Mesodermal cell (in vitro differentiated cells): Measurements from ENCODE around the gene THSD7A.

Source experiments
- H3K27ac ChIP-seq: 2 replicates; pipeline ENCODE4 v1.7.0; 2013; ENCODE audit warnings: mild to moderate bottlenecking, low read depth, low read length, moderate library complexity; ENCODE audit not compliant: severe bottlenecking
- H3K36me3 ChIP-seq: 2 replicates; pipeline ENCODE4 v1.7.1; 2013; ENCODE audit warnings: mild to moderate bottlenecking, low read length, moderate library complexity; ENCODE audit not compliant: control insufficient read depth, insufficient read depth
- H3K4me1 ChIP-seq: one replicate; pipeline ENCODE4 v1.7.1; 2013; ENCODE audit warnings: mild to moderate bottlenecking, low read length; ENCODE audit not compliant: insufficient read depth, control insufficient read depth, poor library complexity, severe bottlenecking
- H3K4me3 ChIP-seq: 2 replicates; pipeline ENCODE4 v1.7.0; 2013; ENCODE audit warnings: low read length, control low read depth, mild to moderate bottlenecking; ENCODE audit not compliant: insufficient read depth, poor library complexity, severe bottlenecking; ENCODE audit errors: extremely low read depth
- H3K9me3 ChIP-seq: 2 replicates; pipeline ENCODE4 v1.7.1; 2013; ENCODE audit warnings: mild to moderate bottlenecking, low read length, moderate library complexity; ENCODE audit not compliant: control insufficient read depth
- WGBS, 2 experiments: methylation state at CpG; one replicate each; pipeline ENCODE4 v1.1.5; 2013; ENCODE audit warnings: missing lambda C conversion rate in 2 of 2; ENCODE audit not compliant: insufficient coverage in 2 of 2; 5-methylcytosine and 5-hydroxymethylcytosine counted together

The THSD7A gene

GRCh38 chr7:11668727-11669126 is 163.3 kb downstream of the THSD7A start:
- WGBS, 2 experiments: 53% methylated on average over 3 of the region's 4 CpGs; no CpG with 5 or more reads in 1 of the 2 experiments
- H3K36me3 ChIP-seq: no peaks in the 10 kb centered on the region
- no peaks in the 10 kb centered on the region for H3K9me3 ChIP-seq
- no peak overlapping the region for H3K27ac ChIP-seq
- H3K4me1 ChIP-seq: no peaks in the 10 kb centered on the region
- H3K4me3 ChIP-seq: no peak overlapping the region

GRCh38 chr7:11667810-11668185 is 164.2 kb downstream of the THSD7A start:
- Histone ChIP-seq H3K4me1 (no peaks in the 10 kb centered on the region), H3K9me3 (no peaks in the 10 kb centered on the region), H3K4me3 (no peak overlapping the region), H3K27ac (no peak overlapping the region), H3K36me3 (no peaks in the 10 kb centered on the region)
- WGBS, 2 experiments: 100% methylated on average over 2 of the region's 2 CpGs; no CpG with 5 or more reads in 1 of the 2 experiments

- 100% methylated on average over 1 of the region's 7 CpGs; no CpG with 5 or more reads in 1 of the 2 experiments for WGBS, 2 experiments
- no peaks in the 10 kb centered on the region for H3K4me1 ChIP-seq
- no peak overlapping the region for H3K4me3 ChIP-seq
- H3K9me3 ChIP-seq: no peaks in the 10 kb centered on the region
- no peak overlapping the region for H3K27ac ChIP-seq
- H3K36me3 ChIP-seq: no peaks in the 10 kb centered on the region
These were observed 164.8 kb downstream of the THSD7A start for GRCh38 chr7:11667071-11667809.

- no peaks in the 10 kb centered on the region for H3K36me3 ChIP-seq
- H3K27ac ChIP-seq: no peak overlapping the region
- 100% methylated on average over 1 of the region's 3 CpGs for WGBS, 2 experiments
- H3K4me3 ChIP-seq: no peak overlapping the region
- H3K9me3 ChIP-seq: no peaks in the 10 kb centered on the region
- H3K4me1 ChIP-seq: no peaks in the 10 kb centered on the region
These were observed 166.6 kb downstream of the THSD7A start for GRCh38 chr7:11665357-11665756.

GRCh38 chr7:11655642-11656041 is 176.4 kb downstream of the THSD7A start:
- H3K36me3 ChIP-seq: no peaks in the 10 kb centered on the region
- no peak overlapping the region for H3K4me3 ChIP-seq
- 89 to 90% methylated on average over 1 of the region's 1 CpG for WGBS, 2 experiments
- no peaks in the 10 kb centered on the region for H3K9me3 ChIP-seq
- H3K4me1 ChIP-seq: no peaks in the 10 kb centered on the region
- no peak overlapping the region for H3K27ac ChIP-seq

GRCh38 chr7:11655163-11655562 is 176.8 kb downstream of the THSD7A start:
- Histone ChIP-seq H3K36me3 (no peaks in the 10 kb centered on the region), H3K4me3 (no peak overlapping the region)

GRCh38 chr7:11650500-11650899 is 181.5 kb downstream of the THSD7A start:
- Histone ChIP-seq H3K9me3 (no peaks in the 10 kb centered on the region), H3K4me3 (no peak overlapping the region), H3K4me1 (peaks cover 3% of the 10 kb centered on the region), H3K36me3 (no peaks in the 10 kb centered on the region), H3K27ac (no peak overlapping the region)
- 77 to 84% methylated on average over 3 of the region's 3 CpGs for WGBS, 2 experiments

More at GRCh38 chr7:11655163-11655562, 176.8 kb downstream of the THSD7A start:
- H3K27ac ChIP-seq: no peak overlapping the region
- no peaks in the 10 kb centered on the region for H3K4me1 ChIP-seq
- no peaks in the 10 kb centered on the region for H3K9me3 ChIP-seq

- Histone ChIP-seq H3K27ac (no peak overlapping the region), H3K4me1 (peaks cover 3% of the 10 kb centered on the region), H3K4me3 (no peak overlapping the region), H3K36me3 (no peaks in the 10 kb centered on the region), H3K9me3 (no peaks in the 10 kb centered on the region)
- no CpG with 5 or more reads among the region's 2 CpGs for WGBS, 2 experiments
These were observed 182.0 kb downstream of the THSD7A start for GRCh38 chr7:11650030-11650429.

GRCh38 chr7:11648980-11649379 is 183.0 kb downstream of the THSD7A start:
- H3K4me3 ChIP-seq: no peak overlapping the region
- H3K36me3 ChIP-seq: no peaks in the 10 kb centered on the region
- H3K27ac ChIP-seq: no peak overlapping the region
- H3K9me3 ChIP-seq: no peaks in the 10 kb centered on the region
- H3K4me1 ChIP-seq: peaks cover 3% of the 10 kb centered on the region

GRCh38 chr7:11648101-11648500 is 183.9 kb downstream of the THSD7A start:
- H3K27ac ChIP-seq: no peak overlapping the region
- whole genome bisulfite sequencing, 2 experiments: 80 to 100% methylated on average over 1 to 2 of the region's 3 CpGs
- no peaks in the 10 kb centered on the region for H3K9me3 ChIP-seq
- peaks cover 3% of the 10 kb centered on the region for H3K4me1 ChIP-seq
- H3K4me3 ChIP-seq: no peak overlapping the region
- no peaks in the 10 kb centered on the region for H3K36me3 ChIP-seq

GRCh38 chr7:11642841-11643240 is 189.2 kb downstream of the THSD7A start:
- no peak overlapping the region for H3K4me3 ChIP-seq
- H3K4me1 ChIP-seq: no peaks in the 10 kb centered on the region
- H3K9me3 ChIP-seq: no peaks in the 10 kb centered on the region
- no peak overlapping the region for H3K27ac ChIP-seq
- H3K36me3 ChIP-seq: no peaks in the 10 kb centered on the region
- no CpG with 5 or more reads among the region's 2 CpGs for WGBS, 2 experiments
